ENCODE results near the gene PRR20G.

DNA sequence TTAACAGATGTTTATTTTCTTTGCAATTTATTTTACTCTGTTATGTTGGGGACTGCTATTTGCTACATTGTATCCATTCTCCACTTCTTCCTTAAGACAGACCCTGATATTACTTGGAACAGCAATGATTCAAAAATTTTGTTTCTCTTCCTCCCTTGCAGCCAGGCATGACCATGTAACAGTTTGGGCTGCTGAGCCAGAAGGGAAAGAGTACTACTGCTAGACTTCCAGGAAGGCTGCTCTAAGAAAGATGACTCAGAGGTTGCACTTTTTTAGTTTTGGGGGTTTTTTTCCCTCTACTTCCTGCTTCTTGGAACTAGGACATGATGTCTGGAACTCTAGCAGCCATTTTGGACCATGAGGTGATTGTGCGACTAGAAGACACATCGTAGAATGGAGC lies 10.3 kb downstream of the PRR20G start:
- TF ChIP-seq NPAS2 (CRISPR knock-in tag; IDR thresholded peaks at IDR 0.05; ENCODE audit: borderline replicate concordance) (no peak), POLR2AphosphoS2 (conservative IDR thresholded peaks at IDR 0.05; ENCODE audit: low read length) (no peak), USF2 (IDR thresholded peaks at IDR 0.05) (no peak), SMC3 (IDR thresholded peaks at IDR 0.05) (no peak), POLR2A (IDR thresholded peaks at IDR 0.05; ENCODE audit: low read length) (no peak), MYC (IDR thresholded peaks at IDR 0.05; ENCODE audit: borderline replicate concordance, low read length) (no peak), RAD21 (conservative IDR thresholded peaks at IDR 0.05 in 1 of 2, IDR thresholded peaks at IDR 0.05 in 1 of 2) (no peak), RCOR1 (IDR thresholded peaks at IDR 0.05; ENCODE audit: low read depth, low read length) (no peak), NR3C1 (IDR thresholded peaks at IDR 0.05) (no peak)
- TF ChIP-seq, protein P1, sequence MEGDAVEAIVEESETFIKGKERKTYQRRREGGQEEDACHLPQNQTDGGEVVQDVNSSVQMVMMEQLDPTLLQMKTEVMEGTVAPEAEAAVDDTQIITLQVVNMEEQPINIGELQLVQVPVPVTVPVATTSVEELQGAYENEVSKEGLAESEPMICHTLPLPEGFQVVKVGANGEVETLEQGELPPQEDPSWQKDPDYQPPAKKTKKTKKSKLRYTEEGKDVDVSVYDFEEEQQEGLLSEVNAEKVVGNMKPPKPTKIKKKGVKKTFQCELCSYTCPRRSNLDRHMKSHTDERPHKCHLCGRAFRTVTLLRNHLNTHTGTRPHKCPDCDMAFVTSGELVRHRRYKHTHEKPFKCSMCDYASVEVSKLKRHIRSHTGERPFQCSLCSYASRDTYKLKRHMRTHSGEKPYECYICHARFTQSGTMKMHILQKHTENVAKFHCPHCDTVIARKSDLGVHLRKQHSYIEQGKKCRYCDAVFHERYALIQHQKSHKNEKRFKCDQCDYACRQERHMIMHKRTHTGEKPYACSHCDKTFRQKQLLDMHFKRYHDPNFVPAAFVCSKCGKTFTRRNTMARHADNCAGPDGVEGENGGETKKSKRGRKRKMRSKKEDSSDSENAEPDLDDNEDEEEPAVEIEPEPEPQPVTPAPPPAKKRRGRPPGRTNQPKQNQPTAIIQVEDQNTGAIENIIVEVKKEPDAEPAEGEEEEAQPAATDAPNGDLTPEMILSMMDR (IDR thresholded peaks at IDR 0.05), result no peak
- TF ChIP-seq, protein P2, sequence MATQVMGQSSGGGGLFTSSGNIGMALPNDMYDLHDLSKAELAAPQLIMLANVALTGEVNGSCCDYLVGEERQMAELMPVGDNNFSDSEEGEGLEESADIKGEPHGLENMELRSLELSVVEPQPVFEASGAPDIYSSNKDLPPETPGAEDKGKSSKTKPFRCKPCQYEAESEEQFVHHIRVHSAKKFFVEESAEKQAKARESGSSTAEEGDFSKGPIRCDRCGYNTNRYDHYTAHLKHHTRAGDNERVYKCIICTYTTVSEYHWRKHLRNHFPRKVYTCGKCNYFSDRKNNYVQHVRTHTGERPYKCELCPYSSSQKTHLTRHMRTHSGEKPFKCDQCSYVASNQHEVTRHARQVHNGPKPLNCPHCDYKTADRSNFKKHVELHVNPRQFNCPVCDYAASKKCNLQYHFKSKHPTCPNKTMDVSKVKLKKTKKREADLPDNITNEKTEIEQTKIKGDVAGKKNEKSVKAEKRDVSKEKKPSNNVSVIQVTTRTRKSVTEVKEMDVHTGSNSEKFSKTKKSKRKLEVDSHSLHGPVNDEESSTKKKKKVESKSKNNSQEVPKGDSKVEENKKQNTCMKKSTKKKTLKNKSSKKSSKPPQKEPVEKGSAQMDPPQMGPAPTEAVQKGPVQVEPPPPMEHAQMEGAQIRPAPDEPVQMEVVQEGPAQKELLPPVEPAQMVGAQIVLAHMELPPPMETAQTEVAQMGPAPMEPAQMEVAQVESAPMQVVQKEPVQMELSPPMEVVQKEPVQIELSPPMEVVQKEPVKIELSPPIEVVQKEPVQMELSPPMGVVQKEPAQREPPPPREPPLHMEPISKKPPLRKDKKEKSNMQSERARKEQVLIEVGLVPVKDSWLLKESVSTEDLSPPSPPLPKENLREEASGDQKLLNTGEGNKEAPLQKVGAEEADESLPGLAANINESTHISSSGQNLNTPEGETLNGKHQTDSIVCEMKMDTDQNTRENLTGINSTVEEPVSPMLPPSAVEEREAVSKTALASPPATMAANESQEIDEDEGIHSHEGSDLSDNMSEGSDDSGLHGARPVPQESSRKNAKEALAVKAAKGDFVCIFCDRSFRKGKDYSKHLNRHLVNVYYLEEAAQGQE (IDR thresholded peaks at IDR 0.05), result no peak

Measured in A549 (cell line).